ENCODE measurements around the gene PIGA. TPM values are rescaled to one million over a fixed set of nuclear protein-coding genes. Genes with fewer than 3 reads are reported as not detected.

Gene PIGA
- total RNA-seq, 1 experiment from 2014 or later: 11.3 TPM

DNA sequence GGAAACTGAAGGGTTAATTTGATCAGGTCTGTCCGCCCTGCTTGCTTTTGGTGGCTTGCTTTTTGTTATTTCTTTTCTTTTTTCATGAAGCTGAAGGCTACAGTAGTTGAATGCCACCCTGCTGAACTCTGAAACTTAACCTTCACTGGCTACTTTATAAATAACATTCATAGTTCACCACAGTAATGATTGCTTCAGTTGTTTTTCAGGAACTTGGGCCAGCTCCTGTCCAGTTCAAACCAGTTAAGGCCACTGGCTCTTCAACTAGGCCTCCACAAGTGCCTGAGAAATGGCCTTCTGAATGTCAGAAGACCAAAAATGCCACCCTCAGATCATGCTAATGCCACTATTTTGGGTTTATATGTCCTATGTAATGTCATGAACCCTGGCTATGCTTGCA is 57.7 kb downstream of the PIGA start:
- H3K4me1 Mint-ChIP-seq: no peaks in the 10 kb centered on the region
- ChIA-PET POLR2A (no interaction called here), CTCF (no interaction called here)
- H3K9me3 Mint-ChIP-seq: no peaks in the 10 kb centered on the region
- H3K27ac Mint-ChIP-seq: no peak overlapping the region
- no peaks in the 10 kb centered on the region for H3K36me3 Mint-ChIP-seq
- TF ChIP-seq SMAD3 (CRISPR knock-in tag; IDR thresholded peaks at IDR 0.05; ENCODE audit: borderline replicate concordance) (no peak), CREM (CRISPR knock-in tag; IDR thresholded peaks at IDR 0.05) (no peak), TCF7 (CRISPR knock-in tag; IDR thresholded peaks at IDR 0.05; ENCODE audit: low read depth) (no peak), GTF2I (CRISPR knock-in tag; conservative IDR thresholded peaks at IDR 0.05) (no peak), IRF2 (CRISPR knock-in tag; IDR thresholded peaks at IDR 0.05; ENCODE audit: borderline replicate concordance, low read depth) (no peak), MXD4 (CRISPR knock-in tag; IDR thresholded peaks at IDR 0.05; ENCODE audit: borderline replicate concordance) (no peak), NR3C1 (CRISPR knock-in tag; conservative IDR thresholded peaks at IDR 0.05; ENCODE audit: low read depth) (no peak), ZNF396 (CRISPR knock-in tag; IDR thresholded peaks at IDR 0.05; ENCODE audit: borderline replicate concordance) (no peak), TP53 (CRISPR knock-in tag; IDR thresholded peaks at IDR 0.05) (no peak)
- TF ChIP-seq, protein P1, sequence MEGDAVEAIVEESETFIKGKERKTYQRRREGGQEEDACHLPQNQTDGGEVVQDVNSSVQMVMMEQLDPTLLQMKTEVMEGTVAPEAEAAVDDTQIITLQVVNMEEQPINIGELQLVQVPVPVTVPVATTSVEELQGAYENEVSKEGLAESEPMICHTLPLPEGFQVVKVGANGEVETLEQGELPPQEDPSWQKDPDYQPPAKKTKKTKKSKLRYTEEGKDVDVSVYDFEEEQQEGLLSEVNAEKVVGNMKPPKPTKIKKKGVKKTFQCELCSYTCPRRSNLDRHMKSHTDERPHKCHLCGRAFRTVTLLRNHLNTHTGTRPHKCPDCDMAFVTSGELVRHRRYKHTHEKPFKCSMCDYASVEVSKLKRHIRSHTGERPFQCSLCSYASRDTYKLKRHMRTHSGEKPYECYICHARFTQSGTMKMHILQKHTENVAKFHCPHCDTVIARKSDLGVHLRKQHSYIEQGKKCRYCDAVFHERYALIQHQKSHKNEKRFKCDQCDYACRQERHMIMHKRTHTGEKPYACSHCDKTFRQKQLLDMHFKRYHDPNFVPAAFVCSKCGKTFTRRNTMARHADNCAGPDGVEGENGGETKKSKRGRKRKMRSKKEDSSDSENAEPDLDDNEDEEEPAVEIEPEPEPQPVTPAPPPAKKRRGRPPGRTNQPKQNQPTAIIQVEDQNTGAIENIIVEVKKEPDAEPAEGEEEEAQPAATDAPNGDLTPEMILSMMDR (IDR thresholded peaks at IDR 0.05): no peak
- TF ChIP-seq, protein P2, sequence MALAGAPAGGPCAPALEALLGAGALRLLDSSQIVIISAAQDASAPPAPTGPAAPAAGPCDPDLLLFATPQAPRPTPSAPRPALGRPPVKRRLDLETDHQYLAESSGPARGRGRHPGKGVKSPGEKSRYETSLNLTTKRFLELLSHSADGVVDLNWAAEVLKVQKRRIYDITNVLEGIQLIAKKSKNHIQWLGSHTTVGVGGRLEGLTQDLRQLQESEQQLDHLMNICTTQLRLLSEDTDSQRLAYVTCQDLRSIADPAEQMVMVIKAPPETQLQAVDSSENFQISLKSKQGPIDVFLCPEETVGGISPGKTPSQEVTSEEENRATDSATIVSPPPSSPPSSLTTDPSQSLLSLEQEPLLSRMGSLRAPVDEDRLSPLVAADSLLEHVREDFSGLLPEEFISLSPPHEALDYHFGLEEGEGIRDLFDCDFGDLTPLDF (CRISPR knock-in tag; IDR thresholded peaks at IDR 0.05): no peak
- TF ChIP-seq, protein P3, sequence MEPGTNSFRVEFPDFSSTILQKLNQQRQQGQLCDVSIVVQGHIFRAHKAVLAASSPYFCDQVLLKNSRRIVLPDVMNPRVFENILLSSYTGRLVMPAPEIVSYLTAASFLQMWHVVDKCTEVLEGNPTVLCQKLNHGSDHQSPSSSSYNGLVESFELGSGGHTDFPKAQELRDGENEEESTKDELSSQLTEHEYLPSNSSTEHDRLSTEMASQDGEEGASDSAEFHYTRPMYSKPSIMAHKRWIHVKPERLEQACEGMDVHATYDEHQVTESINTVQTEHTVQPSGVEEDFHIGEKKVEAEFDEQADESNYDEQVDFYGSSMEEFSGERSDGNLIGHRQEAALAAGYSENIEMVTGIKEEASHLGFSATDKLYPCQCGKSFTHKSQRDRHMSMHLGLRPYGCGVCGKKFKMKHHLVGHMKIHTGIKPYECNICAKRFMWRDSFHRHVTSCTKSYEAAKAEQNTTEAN (CRISPR knock-in tag; IDR thresholded peaks at IDR 0.05): no peak
- TF ChIP-seq, protein P4, sequence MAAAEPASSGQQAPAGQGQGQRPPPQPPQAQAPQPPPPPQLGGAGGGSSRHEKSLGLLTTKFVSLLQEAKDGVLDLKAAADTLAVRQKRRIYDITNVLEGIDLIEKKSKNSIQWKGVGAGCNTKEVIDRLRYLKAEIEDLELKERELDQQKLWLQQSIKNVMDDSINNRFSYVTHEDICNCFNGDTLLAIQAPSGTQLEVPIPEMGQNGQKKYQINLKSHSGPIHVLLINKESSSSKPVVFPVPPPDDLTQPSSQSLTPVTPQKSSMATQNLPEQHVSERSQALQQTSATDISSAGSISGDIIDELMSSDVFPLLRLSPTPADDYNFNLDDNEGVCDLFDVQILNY (CRISPR knock-in tag; IDR thresholded peaks at IDR 0.05): no peak
- TF ChIP-seq, protein P5, sequence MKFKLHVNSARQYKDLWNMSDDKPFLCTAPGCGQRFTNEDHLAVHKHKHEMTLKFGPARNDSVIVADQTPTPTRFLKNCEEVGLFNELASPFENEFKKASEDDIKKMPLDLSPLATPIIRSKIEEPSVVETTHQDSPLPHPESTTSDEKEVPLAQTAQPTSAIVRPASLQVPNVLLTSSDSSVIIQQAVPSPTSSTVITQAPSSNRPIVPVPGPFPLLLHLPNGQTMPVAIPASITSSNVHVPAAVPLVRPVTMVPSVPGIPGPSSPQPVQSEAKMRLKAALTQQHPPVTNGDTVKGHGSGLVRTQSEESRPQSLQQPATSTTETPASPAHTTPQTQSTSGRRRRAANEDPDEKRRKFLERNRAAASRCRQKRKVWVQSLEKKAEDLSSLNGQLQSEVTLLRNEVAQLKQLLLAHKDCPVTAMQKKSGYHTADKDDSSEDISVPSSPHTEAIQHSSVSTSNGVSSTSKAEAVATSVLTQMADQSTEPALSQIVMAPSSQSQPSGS (CRISPR knock-in tag; IDR thresholded peaks at IDR 0.05; ENCODE audit: borderline replicate concordance, low read depth): no peak
- TF ChIP-seq, protein P6, sequence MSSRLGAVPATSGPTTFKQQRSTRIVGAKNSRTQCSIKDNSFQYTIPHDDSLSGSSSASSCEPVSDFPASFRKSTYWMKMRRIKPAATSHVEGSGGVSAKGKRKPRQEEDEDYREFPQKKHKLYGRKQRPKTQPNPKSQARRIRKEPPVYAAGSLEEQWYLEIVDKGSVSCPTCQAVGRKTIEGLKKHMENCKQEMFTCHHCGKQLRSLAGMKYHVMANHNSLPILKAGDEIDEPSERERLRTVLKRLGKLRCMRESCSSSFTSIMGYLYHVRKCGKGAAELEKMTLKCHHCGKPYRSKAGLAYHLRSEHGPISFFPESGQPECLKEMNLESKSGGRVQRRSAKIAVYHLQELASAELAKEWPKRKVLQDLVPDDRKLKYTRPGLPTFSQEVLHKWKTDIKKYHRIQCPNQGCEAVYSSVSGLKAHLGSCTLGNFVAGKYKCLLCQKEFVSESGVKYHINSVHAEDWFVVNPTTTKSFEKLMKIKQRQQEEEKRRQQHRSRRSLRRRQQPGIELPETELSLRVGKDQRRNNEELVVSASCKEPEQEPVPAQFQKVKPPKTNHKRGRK (CRISPR knock-in tag; IDR thresholded peaks at IDR 0.05; ENCODE audit: borderline replicate concordance): no peak
- TF ChIP-seq, protein P7, sequence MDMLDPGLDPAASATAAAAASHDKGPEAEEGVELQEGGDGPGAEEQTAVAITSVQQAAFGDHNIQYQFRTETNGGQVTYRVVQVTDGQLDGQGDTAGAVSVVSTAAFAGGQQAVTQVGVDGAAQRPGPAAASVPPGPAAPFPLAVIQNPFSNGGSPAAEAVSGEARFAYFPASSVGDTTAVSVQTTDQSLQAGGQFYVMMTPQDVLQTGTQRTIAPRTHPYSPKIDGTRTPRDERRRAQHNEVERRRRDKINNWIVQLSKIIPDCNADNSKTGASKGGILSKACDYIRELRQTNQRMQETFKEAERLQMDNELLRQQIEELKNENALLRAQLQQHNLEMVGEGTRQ (CRISPR knock-in tag; IDR thresholded peaks at IDR 0.05): no peak
- no peak overlapping the region for H3K4me3 Mint-ChIP-seq
- ATAC-seq: no peak
- DNase-seq (ENCODE audit: low spot score): no peak
- no peaks in the 10 kb centered on the region for H3K27me3 Mint-ChIP-seq (ENCODE audit: low read depth)

DNA sequence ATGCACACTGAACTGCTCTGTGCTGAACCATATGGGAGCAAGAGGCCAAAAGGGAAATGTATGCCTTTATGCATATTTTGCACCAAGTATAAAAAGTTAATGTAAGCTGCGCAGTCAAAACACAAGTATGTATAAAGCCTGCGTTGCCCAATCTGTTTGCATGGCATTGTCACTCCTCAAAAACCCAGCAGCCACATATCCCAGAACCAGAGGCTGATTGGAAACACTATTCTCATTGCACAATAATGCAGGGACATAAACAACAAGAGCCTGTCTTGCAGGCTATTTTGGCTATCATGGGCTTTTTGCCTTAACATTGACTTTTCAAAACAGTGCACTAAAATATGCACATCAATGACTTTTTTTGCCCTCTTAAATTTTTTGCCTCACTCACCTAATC is 60.4 kb downstream of the PIGA start:
- CTCF ChIA-PET: no interaction called here
- no peak for ATAC-seq
- TF ChIP-seq RORB (CRISPR knock-in tag; IDR thresholded peaks at IDR 0.05): no peak
- TF ChIP-seq, protein P8, sequence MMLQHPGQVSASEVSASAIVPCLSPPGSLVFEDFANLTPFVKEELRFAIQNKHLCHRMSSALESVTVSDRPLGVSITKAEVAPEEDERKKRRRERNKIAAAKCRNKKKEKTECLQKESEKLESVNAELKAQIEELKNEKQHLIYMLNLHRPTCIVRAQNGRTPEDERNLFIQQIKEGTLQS (CRISPR knock-in tag; conservative IDR thresholded peaks at IDR 0.05): no peak
- TF ChIP-seq SMAD3 (CRISPR knock-in tag; IDR thresholded peaks at IDR 0.05; ENCODE audit: borderline replicate concordance): no peak
- no peak for TF ChIP-seq ATF1 (CRISPR knock-in tag; IDR thresholded peaks at IDR 0.05)
- TF ChIP-seq, protein P9, sequence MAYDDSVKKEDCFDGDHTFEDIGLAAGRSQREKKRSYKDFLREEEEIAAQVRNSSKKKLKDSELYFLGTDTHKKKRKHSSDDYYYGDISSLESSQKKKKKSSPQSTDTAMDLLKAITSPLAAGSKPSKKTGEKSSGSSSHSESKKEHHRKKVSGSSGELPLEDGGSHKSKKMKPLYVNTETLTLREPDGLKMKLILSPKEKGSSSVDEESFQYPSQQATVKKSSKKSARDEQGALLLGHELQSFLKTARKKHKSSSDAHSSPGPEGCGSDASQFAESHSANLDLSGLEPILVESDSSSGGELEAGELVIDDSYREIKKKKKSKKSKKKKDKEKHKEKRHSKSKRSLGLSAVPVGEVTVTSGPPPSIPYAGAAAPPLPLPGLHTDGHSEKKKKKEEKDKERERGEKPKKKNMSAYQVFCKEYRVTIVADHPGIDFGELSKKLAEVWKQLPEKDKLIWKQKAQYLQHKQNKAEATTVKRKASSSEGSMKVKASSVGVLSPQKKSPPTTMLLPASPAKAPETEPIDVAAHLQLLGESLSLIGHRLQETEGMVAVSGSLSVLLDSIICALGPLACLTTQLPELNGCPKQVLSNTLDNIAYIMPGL (CRISPR knock-in tag; IDR thresholded peaks at IDR 0.05): no peak
- TF ChIP-seq, protein P6 (CRISPR knock-in tag; IDR thresholded peaks at IDR 0.05; ENCODE audit: borderline replicate concordance): no peak

More for the DNA sequence above, 60.4 kb downstream of the PIGA start:
- no peak for DNase-seq (ENCODE audit: low spot score)
- Mint-ChIP-seq H3K4me3 (no peak overlapping the region), H3K4me1 (peaks cover 5% of the 10 kb centered on the region), H3K36me3 (no peaks in the 10 kb centered on the region), H3K9me3 (no peaks in the 10 kb centered on the region), H3K27me3 (ENCODE audit: low read depth) (no peaks in the 10 kb centered on the region), H3K27ac (no peak overlapping the region)
- POLR2A ChIA-PET: no interaction called here

Measured in WTC11 (cell line).